ENCODE measurements around the gene TTR.

DNA sequence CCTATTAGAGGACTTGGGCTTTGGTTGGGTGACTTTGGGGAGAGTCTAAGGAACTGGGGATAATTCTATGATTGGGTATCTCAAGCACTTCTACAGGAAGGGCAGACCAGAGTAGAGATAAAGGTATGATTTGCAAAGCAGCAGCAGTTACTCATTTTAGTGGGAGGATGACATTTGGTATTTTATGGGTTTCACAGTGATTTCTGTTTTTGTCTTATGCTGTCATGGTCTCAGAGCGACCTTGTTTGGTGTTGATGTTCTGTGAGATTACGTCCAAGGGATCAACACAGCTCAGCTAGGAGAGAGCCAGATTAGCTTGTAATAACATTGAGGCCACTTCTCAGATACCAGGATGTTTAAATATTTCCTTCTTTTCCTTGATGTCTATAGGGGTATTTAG lies 18.2 kb downstream of the TTR start:
- TF ChIP-seq, protein P1, sequence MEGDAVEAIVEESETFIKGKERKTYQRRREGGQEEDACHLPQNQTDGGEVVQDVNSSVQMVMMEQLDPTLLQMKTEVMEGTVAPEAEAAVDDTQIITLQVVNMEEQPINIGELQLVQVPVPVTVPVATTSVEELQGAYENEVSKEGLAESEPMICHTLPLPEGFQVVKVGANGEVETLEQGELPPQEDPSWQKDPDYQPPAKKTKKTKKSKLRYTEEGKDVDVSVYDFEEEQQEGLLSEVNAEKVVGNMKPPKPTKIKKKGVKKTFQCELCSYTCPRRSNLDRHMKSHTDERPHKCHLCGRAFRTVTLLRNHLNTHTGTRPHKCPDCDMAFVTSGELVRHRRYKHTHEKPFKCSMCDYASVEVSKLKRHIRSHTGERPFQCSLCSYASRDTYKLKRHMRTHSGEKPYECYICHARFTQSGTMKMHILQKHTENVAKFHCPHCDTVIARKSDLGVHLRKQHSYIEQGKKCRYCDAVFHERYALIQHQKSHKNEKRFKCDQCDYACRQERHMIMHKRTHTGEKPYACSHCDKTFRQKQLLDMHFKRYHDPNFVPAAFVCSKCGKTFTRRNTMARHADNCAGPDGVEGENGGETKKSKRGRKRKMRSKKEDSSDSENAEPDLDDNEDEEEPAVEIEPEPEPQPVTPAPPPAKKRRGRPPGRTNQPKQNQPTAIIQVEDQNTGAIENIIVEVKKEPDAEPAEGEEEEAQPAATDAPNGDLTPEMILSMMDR (IDR thresholded peaks at IDR 0.05; ENCODE audit: low read depth, low read length): no peak
- no peak for TF ChIP-seq EZH2phosphoT487 (IDR thresholded peaks at IDR 0.05; ENCODE audit: low read depth)

Measured in OCI-LY3 (cell line).